ENCODE results near the gene OXTR. TPM values are rescaled to one million over a fixed set of nuclear protein-coding genes. Genes with fewer than 3 reads are reported as not detected.

Gene OXTR
- total RNA-seq, 1 donor from 2014 or later: 24.0 TPM

DNA sequence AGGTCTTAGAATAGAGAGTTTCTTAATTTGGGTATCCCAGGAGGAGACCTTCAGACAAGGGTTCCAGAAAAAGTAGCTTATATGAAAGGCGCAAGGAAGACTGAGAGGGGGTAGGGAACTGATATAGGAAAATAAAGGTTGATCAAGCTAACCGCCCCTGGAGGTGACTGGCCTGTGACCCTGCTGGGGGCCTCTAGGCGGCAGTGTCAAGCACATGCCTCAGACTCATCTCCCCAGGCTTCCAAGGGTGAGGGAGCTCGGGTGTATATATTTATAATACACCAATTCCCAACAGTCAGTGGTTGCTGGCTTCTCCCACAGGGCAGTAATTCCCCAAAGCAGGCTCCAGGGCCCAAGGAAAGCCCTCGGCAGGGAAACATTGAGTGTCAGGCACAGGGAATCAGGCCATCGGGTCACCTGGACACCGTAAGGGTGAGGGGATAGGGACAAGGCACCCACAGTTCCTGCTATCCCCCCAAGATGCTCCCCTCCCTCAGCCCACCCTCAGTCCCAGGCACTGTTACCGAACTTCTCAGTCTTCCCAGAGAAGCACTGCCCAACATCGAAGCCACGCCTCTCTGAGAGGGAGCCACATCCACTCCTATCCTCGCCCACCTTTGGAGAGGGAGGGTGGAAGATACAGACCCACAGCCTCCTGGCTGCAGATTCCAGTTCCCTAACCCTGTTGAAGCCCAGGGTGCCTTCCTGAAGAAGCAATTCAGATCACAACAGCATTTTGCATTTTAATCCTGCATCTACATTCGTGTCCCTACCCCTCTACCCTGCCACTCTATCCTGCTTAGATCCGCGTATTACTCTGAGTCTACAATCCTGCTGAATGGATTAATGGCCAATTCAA is 55.3 kb downstream of the OXTR start:
- H3K27ac Mint-ChIP-seq (ENCODE audit: unreplicated experiment): no peak overlapping the region
- no peaks in the 10 kb centered on the region for H3K36me3 Mint-ChIP-seq (ENCODE audit: unreplicated experiment)
- H3K9me3 Mint-ChIP-seq (ENCODE audit: unreplicated experiment): no peaks in the 10 kb centered on the region
- peaks cover 35% of the 10 kb centered on the region for H3K4me1 Mint-ChIP-seq (ENCODE audit: unreplicated experiment)
- no peaks in the 10 kb centered on the region for H3K27me3 Mint-ChIP-seq (ENCODE audit: unreplicated experiment)
- H3K4me3 Mint-ChIP-seq (ENCODE audit: unreplicated experiment): no peak overlapping the region
- TF ChIP-seq, protein P1, sequence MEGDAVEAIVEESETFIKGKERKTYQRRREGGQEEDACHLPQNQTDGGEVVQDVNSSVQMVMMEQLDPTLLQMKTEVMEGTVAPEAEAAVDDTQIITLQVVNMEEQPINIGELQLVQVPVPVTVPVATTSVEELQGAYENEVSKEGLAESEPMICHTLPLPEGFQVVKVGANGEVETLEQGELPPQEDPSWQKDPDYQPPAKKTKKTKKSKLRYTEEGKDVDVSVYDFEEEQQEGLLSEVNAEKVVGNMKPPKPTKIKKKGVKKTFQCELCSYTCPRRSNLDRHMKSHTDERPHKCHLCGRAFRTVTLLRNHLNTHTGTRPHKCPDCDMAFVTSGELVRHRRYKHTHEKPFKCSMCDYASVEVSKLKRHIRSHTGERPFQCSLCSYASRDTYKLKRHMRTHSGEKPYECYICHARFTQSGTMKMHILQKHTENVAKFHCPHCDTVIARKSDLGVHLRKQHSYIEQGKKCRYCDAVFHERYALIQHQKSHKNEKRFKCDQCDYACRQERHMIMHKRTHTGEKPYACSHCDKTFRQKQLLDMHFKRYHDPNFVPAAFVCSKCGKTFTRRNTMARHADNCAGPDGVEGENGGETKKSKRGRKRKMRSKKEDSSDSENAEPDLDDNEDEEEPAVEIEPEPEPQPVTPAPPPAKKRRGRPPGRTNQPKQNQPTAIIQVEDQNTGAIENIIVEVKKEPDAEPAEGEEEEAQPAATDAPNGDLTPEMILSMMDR (IDR thresholded peaks at IDR 0.05): peak; percentile 36
- DNase-seq (ENCODE audit: extremely low spot score, unreplicated experiment): no peak

DNA sequence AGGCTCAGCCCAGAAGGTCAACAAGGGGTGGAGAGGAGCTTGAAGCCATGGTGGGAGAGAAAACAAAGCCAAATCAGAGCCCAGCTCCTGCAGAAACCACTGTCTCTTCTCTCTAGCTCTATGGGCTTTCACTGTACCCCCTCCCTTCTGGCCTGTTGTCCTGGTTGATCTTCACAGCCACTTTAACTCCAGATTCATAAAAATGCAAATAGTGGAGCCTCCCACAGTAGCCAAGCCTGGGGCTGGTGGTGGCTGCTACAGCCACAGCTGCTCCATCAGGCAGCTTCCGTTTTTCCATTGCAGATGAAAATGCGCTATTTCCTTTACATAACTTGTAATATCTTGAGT is 56.5 kb downstream of the OXTR start:
- no peak overlapping the region for H3K4me3 Mint-ChIP-seq (ENCODE audit: unreplicated experiment)
- H3K36me3 Mint-ChIP-seq (ENCODE audit: unreplicated experiment): no peaks in the 10 kb centered on the region
- peaks cover 35% of the 10 kb centered on the region for H3K4me1 Mint-ChIP-seq (ENCODE audit: unreplicated experiment)
- TF ChIP-seq, protein P1 (IDR thresholded peaks at IDR 0.05): no peak
- peak overlapping the region; percentile 85 for H3K27ac Mint-ChIP-seq (ENCODE audit: unreplicated experiment)
- no peaks in the 10 kb centered on the region for H3K27me3 Mint-ChIP-seq (ENCODE audit: unreplicated experiment)
- H3K9me3 Mint-ChIP-seq (ENCODE audit: unreplicated experiment): no peaks in the 10 kb centered on the region
- no peak for DNase-seq (ENCODE audit: extremely low spot score, unreplicated experiment)

DNA sequence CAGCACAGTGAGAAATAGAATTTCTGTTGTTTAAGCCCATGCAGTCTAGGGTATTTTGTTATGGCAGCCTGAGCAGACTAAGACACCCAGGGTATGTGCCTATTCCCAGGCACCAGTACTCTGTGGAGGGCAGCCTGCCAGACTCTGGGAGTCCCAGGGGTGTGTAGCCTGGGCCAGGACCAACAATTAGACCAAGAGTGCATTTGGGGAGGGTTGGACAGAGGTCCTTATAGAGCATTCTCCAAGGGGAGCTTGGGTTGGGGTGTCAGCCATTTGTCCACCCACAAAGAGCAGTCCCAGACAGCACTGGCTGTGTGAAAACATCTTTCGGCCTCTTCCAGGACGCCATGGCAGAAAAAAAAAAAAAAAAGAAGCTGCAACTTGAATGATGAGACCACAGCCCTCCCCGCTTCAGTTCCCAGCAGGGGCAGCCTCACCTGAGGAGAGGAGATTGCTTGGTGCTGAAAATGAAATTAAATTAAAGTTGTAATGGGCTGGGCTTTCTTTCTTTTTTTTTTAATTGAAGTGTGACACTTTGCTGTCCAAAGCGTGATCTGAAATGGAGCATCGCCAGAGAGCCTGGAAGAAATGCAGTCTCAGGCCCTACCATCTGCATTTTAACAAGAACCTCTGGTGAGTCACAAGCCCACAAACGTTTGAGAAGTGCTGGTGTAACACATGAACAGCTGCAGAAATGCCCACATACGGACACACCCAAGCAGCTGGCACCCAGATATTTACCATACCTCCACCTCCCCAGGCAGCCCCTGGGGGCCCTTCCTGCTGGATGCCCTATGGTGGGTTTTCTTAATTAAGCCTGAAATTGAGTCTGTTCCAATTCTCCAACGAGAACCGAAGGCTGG is 57.1 kb downstream of the OXTR start:
- DNase-seq (ENCODE audit: extremely low spot score, unreplicated experiment): no peak
- Mint-ChIP-seq H3K4me1 (ENCODE audit: unreplicated experiment) (peaks cover 35% of the 10 kb centered on the region), H3K4me3 (ENCODE audit: unreplicated experiment) (peak overlapping the region; percentile 10), H3K27ac (ENCODE audit: unreplicated experiment) (peak overlapping the region; percentile 85), H3K9me3 (ENCODE audit: unreplicated experiment) (no peaks in the 10 kb centered on the region), H3K36me3 (ENCODE audit: unreplicated experiment) (no peaks in the 10 kb centered on the region), H3K27me3 (ENCODE audit: unreplicated experiment) (no peaks in the 10 kb centered on the region)
- TF ChIP-seq, protein P1 (IDR thresholded peaks at IDR 0.05): no peak

DNA sequence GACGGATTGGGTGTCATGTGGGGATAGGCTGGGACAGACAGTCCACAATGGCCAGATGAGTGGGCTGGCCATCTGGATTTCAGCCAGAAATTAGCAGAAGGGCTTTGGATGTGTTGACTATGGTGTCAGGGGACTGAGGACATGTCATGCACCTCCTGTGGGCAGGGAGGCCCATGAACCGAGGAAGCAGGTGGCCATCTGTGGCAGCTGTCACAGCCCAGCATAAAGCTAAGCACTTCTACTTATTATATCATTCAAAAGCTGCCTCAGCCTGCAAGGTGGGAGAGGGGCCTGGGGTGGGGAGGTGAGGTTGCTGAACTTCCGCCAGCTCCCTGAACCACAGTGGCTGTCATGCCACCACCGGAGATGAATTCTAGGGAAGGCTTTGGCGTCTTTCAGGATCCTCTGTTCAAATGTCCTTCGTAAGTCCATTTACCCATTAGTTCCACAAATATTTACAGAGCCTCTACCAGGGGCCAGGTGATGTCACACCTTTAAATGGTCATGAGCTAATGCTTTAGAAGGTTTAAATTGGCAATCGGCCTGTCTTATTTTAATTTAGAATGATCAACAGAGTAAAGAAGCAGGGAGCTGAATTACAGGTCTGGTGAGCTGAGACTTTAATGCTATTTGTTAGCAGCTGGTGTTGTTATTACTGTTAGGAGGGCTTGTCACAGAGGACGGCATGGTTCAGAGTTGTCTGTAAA is 59.5 kb downstream of the OXTR start:
- peaks cover 28% of the 10 kb centered on the region for H3K4me1 Mint-ChIP-seq (ENCODE audit: unreplicated experiment)
- H3K9me3 Mint-ChIP-seq (ENCODE audit: unreplicated experiment): peaks cover 4% of the 10 kb centered on the region
- H3K36me3 Mint-ChIP-seq (ENCODE audit: unreplicated experiment): no peaks in the 10 kb centered on the region
- no peak overlapping the region for H3K4me3 Mint-ChIP-seq (ENCODE audit: unreplicated experiment)
- DNase-seq (ENCODE audit: extremely low spot score, unreplicated experiment): no peak
- H3K27me3 Mint-ChIP-seq (ENCODE audit: unreplicated experiment): no peaks in the 10 kb centered on the region
- TF ChIP-seq, protein P1 (IDR thresholded peaks at IDR 0.05): no peak
- no peak overlapping the region for H3K27ac Mint-ChIP-seq (ENCODE audit: unreplicated experiment)
